CD4-positive, alpha-beta T cell (primary cell): ENCODE measurements around the gene VTI1A. TPM values are rescaled to one million over a fixed set of nuclear protein-coding genes. Genes with fewer than 3 reads are reported as not detected.

Experiments used
- ATAC-seq: fragments of 200-7000 bp; cut with Tn5 transposase; one replicate; pipeline ENCODE4 v1.10.0; 2022; ENCODE audit warnings: mild to moderate bottlenecking; ENCODE audit not compliant: poor library complexity
- CTCF ChIA-PET: fragments of 350-600 bp; sonication (Branson Sonifier 250); formaldehyde crosslinking; loops from one replicate; lab custom pipeline; 2021; ENCODE audit warnings: antibody characterized with exemption, inconsistent platforms; lab: Charles Lee
- POLR2A ChIA-PET: fragments of 350-600 bp; sonication (Branson Sonifier 250); formaldehyde crosslinking; loops from one replicate; lab custom pipeline; 2021; ENCODE audit warnings: antibody characterized with exemption, inconsistent platforms; lab: Charles Lee
- DNase-seq, 14 experiments: peaks; one replicate each; pipeline ENCODE4 v3.0.0-alpha.2; 2013 to 2020; ENCODE audit warnings: mixed read lengths in 2 of 14
- H3K27ac ChIP-seq, 2 donors: one replicate each; pipeline versions ENCODE4 v1.5.1 to v1.7.0; 2013; ENCODE audit warnings: low read length in 2 of 2, low read depth in 1 of 2, mild to moderate bottlenecking in 1 of 2
- H3K27me3 ChIP-seq, 2 experiments: 1 replicate in 1 of 2; 2 replicates in 1 of 2; pipeline versions ENCODE4 v1.6.1 to v1.7.0; 2013; ENCODE audit warnings: low read length in 2 of 2, control low read depth in 1 of 2, mild to moderate bottlenecking in 1 of 2, moderate library complexity in 1 of 2; ENCODE audit not compliant: insufficient read depth in 2 of 2, control insufficient read depth in 1 of 2
- H3K36me3 ChIP-seq: one replicate; pipeline ENCODE4 v1.6.1; 2013; ENCODE audit warnings: low read length, control low read depth; ENCODE audit not compliant: insufficient read depth
- H3K4me1 ChIP-seq: one replicate; pipeline ENCODE4 v1.6.1; 2013; ENCODE audit warnings: low read length, control low read depth; ENCODE audit not compliant: insufficient read depth
- H3K4me3 ChIP-seq: one replicate; pipeline ENCODE4 v1.5.1; 2013; ENCODE audit warnings: mild to moderate bottlenecking, low read length, moderate library complexity
- H3K9me3 ChIP-seq, 2 experiments: 1 replicate in 1 of 2; 2 replicates in 1 of 2; pipeline versions ENCODE4 v1.6.1 to v1.7.0; 2013; ENCODE audit warnings: low read length in 2 of 2, mild to moderate bottlenecking in 2 of 2, control low read depth in 1 of 2, moderate library complexity in 1 of 2; ENCODE audit not compliant: control insufficient read depth in 1 of 2, insufficient read depth in 1 of 2
- H3K27ac Mint-ChIP-seq: one replicate; pipeline ENCODE4 v1.8.0; 2020; ENCODE audit warnings: mixed read lengths
- H3K27me3 Mint-ChIP-seq: one replicate; pipeline ENCODE4 v1.8.0; 2021; ENCODE audit warnings: mixed read lengths
- H3K36me3 Mint-ChIP-seq: one replicate; pipeline ENCODE4 v1.8.0; 2021; ENCODE audit warnings: low read depth, mixed read lengths
- H3K4me1 Mint-ChIP-seq: one replicate; pipeline ENCODE4 v1.8.0; 2021; ENCODE audit warnings: low read depth, mixed read lengths
- H3K4me3 Mint-ChIP-seq: one replicate; pipeline ENCODE4 v1.8.0; 2020; ENCODE audit warnings: mild to moderate bottlenecking, mixed read lengths
- H3K9me3 Mint-ChIP-seq: one replicate; pipeline ENCODE4 v1.8.0; 2020; ENCODE audit warnings: mixed read lengths
- intact Hi-C, 2 experiments: fragments of 100-400 bp; cut with DNase I in 1 of 2; cut with micrococcal nuclease in 1 of 2; formaldehyde crosslinking; loops; one replicate each; pipeline versions ENCODE4 v1.15.1 to v1.9.0; 2023 to 2025; cut with DNase I, micrococcal nuclease
- total RNA-seq, 174 experiments: library from RNA in 2 of 174; stranded (reverse) in 2 of 174; gene quantifications; one replicate each; pipeline ENCODE4 v1.2.3 and lab custom pipeline; 2021 to 2026
- TF ChIP-seq, protein P1 (sequence below): fragments of 200-600 bp; IDR thresholded peaks from one replicate; pipeline ENCODE4 v1.8.0; 2022; ENCODE audit warnings: antibody characterized with exemption, mild to moderate bottlenecking

The VTI1A gene
- total RNA-seq, 2 experiments from 2014 or later, result 54.5 to 56.5 TPM

DNA sequence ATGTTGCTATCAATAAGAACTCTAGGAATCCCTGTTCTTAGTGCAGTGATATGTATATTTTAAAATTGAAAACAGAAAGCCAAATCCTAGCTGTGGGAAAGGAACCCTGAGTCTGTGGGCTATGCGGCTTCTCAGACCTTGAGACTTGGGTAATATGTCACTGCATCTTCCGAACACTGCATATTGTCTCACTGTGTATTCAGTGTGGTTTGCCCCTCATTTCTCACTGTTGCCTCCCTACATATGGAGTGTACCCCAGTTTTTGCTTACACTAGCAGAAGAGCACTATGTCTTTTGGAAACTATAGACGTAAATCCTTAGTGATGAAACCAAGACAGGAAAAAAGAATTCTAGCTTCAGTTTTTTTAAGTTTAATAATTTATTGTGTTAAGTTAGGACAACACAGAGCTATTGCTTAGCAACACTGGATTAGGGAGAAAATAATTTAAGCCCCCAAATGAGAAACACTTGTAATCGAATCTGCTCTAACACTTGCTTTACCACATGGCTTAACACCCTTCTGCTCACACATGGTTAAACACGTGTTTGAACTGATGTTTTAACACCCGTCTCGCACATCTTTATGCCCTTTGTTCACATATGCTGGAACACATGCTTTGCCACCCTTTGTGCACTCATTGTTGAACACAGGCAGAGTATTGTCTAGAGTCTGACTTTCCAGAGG, 251.3 kb downstream of the VTI1A start:
- Histone ChIP-seq H3K9me3 (no peaks in the 10 kb centered on the region), H3K4me1 (no peaks in the 10 kb centered on the region), H3K36me3 (no peaks in the 10 kb centered on the region), H3K27ac (no peak overlapping the region), H3K27me3 (no peaks in the 10 kb centered on the region), H3K4me3 (no peak overlapping the region)
- CTCF ChIA-PET, result no interaction called here
- H3K4me1 Mint-ChIP-seq, result no peaks in the 10 kb centered on the region
- POLR2A ChIA-PET, result no interaction called here
- ATAC-seq (no peak), DNase-seq (no peak)
- intact Hi-C loops, result no loop called here
- no peak overlapping the region for H3K27ac Mint-ChIP-seq
- H3K4me3 Mint-ChIP-seq, result no peak overlapping the region
- peaks cover 37% of the 10 kb centered on the region for H3K36me3 Mint-ChIP-seq
- no peaks in the 10 kb centered on the region for H3K27me3 Mint-ChIP-seq
- TF ChIP-seq, protein P1, sequence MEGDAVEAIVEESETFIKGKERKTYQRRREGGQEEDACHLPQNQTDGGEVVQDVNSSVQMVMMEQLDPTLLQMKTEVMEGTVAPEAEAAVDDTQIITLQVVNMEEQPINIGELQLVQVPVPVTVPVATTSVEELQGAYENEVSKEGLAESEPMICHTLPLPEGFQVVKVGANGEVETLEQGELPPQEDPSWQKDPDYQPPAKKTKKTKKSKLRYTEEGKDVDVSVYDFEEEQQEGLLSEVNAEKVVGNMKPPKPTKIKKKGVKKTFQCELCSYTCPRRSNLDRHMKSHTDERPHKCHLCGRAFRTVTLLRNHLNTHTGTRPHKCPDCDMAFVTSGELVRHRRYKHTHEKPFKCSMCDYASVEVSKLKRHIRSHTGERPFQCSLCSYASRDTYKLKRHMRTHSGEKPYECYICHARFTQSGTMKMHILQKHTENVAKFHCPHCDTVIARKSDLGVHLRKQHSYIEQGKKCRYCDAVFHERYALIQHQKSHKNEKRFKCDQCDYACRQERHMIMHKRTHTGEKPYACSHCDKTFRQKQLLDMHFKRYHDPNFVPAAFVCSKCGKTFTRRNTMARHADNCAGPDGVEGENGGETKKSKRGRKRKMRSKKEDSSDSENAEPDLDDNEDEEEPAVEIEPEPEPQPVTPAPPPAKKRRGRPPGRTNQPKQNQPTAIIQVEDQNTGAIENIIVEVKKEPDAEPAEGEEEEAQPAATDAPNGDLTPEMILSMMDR, result no peak
- H3K9me3 Mint-ChIP-seq, result no peaks in the 10 kb centered on the region

DNA sequence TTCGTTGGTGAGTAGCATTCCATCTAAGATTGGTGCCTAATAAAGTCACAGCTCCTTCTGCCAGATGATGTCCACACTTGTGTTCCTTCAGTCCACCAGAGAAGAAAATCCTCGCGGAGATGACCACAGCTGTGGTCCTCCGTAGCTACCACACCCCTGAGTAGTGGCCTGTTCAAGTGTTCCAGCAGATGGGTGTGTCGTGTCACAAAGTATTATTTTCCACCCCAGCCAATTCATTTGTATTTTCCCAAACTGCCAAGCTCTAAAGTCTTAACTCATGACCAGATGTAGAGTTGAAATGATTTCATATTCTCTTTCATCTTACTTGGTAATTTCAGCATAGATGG, 251.8 kb downstream of the VTI1A start:
- no peaks in the 10 kb centered on the region for H3K9me3 Mint-ChIP-seq
- H3K4me1 Mint-ChIP-seq, result no peaks in the 10 kb centered on the region
- Histone ChIP-seq H3K4me1 (no peaks in the 10 kb centered on the region), H3K27ac (no peak overlapping the region), H3K9me3 (no peaks in the 10 kb centered on the region), H3K27me3 (no peaks in the 10 kb centered on the region), H3K4me3 (no peak overlapping the region), H3K36me3 (no peaks in the 10 kb centered on the region)
- no peak overlapping the region for H3K27ac Mint-ChIP-seq
- no peak for ATAC-seq
- ChIA-PET POLR2A (no interaction called here), CTCF (no interaction called here)
- TF ChIP-seq, protein P1, result no peak
- peaks cover 37% of the 10 kb centered on the region for H3K36me3 Mint-ChIP-seq
- no peak for DNase-seq
- intact Hi-C loops, result no loop called here
- H3K27me3 Mint-ChIP-seq, result no peaks in the 10 kb centered on the region
- H3K4me3 Mint-ChIP-seq, result no peak overlapping the region

DNA sequence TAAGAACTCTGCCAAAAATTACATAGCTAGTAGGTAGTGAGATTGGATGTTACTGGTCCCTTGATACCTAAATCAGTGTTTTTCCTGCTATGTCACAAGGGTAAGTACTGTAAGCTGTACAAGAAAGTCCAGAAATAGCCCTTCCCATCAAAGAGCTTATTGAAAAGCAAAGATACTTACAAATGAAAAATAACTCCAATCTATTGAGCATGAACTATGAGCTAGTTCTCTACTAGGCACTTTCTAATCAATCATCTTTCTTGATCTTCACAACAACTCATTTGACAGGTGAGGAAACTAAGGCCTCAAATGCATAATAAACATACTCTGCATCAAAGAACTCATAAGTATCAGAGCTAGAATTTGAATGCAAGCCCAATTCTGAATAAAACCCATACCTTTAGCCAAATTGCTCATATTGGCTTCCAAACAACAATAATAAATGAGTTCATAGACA, 253.2 kb downstream of the VTI1A start:
- no peak for ATAC-seq
- DNase-seq, result no peak
- Mint-ChIP-seq H3K27ac (no peak overlapping the region), H3K27me3 (no peaks in the 10 kb centered on the region), H3K4me3 (no peak overlapping the region), H3K4me1 (no peaks in the 10 kb centered on the region), H3K36me3 (peaks cover 37% of the 10 kb centered on the region), H3K9me3 (no peaks in the 10 kb centered on the region)
- no peaks in the 10 kb centered on the region for H3K36me3 ChIP-seq
- TF ChIP-seq, protein P1, result no peak
- ChIA-PET CTCF (no interaction called here), POLR2A (no interaction called here)
- intact Hi-C loops, result no loop called here
- no peaks in the 10 kb centered on the region for H3K9me3 ChIP-seq
- H3K27ac ChIP-seq, result no peak overlapping the region
- H3K4me3 ChIP-seq, result no peak overlapping the region
- no peaks in the 10 kb centered on the region for H3K27me3 ChIP-seq
- no peaks in the 10 kb centered on the region for H3K4me1 ChIP-seq
